ENCODE data around the gene SEMA7A.

DNA sequence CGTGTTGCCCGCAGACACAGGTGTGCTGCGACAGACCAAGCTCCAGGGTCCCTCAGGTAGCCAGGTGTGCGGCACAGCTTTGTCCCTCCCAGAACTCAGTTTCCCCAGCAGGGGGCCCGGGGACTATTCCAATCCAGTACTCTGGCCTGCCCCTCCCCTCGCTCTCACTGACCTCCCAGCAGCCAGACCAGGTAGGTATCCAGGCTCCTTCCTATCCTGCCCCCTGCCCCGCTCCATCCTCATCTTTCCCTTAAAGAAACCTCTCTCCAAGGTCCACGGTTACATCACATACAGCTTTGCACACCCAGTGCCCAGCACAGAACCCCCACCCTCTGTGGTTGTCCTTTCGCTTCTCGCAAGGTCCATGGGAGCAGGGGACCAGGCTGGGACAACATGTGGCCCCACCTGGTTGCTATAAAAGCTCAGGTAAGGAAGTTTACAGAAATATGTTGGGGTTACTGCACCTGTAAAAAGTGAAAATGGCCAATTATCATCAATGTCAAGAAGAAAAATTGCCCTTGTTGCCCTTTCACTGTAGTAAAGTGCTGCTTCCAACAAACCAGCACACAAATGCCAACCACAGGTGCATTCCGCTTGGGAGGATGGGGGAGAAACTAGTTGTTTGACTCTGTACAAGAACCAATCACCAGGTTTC lies 59.0 kb downstream of the SEMA7A start:
- TF ChIP-seq, protein P1, sequence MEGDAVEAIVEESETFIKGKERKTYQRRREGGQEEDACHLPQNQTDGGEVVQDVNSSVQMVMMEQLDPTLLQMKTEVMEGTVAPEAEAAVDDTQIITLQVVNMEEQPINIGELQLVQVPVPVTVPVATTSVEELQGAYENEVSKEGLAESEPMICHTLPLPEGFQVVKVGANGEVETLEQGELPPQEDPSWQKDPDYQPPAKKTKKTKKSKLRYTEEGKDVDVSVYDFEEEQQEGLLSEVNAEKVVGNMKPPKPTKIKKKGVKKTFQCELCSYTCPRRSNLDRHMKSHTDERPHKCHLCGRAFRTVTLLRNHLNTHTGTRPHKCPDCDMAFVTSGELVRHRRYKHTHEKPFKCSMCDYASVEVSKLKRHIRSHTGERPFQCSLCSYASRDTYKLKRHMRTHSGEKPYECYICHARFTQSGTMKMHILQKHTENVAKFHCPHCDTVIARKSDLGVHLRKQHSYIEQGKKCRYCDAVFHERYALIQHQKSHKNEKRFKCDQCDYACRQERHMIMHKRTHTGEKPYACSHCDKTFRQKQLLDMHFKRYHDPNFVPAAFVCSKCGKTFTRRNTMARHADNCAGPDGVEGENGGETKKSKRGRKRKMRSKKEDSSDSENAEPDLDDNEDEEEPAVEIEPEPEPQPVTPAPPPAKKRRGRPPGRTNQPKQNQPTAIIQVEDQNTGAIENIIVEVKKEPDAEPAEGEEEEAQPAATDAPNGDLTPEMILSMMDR (IDR thresholded peaks at IDR 0.05; ENCODE audit: insufficient read depth, low read length, poor library complexity, severe bottlenecking), result no peak
- TF ChIP-seq EZH2phosphoT487 (conservative IDR thresholded peaks at IDR 0.05; ENCODE audit: low read length), result no peak
